MG63 (cell line): Measurements from ENCODE around the gene ANTXR1. TPM values are rescaled to one million over a fixed set of nuclear protein-coding genes. Genes with fewer than 3 reads are reported as not detected.

ENCODE experiments used
- DNase-seq: peaks from one replicate; pipeline ENCODE4 v3.0.0-alpha.2; 2020
- H3K27me3 ChIP-seq: fragments of 250-450 bp; sonication (Bioruptor Pico); 2 replicates; pipeline ENCODE4 v1.5.1; 2020; ENCODE audit warnings: mild to moderate bottlenecking, moderate library complexity
- H3K36me3 ChIP-seq: fragments of 250-450 bp; sonication (Bioruptor Pico); 2 replicates; pipeline ENCODE4 v1.5.1; 2020; ENCODE audit warnings: mild to moderate bottlenecking, moderate library complexity
- H3K4me3 ChIP-seq: fragments of 250-450 bp; sonication (Bioruptor Pico); 2 replicates; pipeline ENCODE4 v1.5.1; 2020; ENCODE audit warnings: mild to moderate bottlenecking, moderate library complexity
- H3K9me3 ChIP-seq: fragments of 250-450 bp; sonication (Bioruptor Pico); 2 replicates; pipeline ENCODE4 v1.5.1; 2020; ENCODE audit warnings: mild to moderate bottlenecking, moderate library complexity
- total RNA-seq: library from RNA; depleted of rRNA; stranded (reverse); fragments of >200 nt; shearing (Covaris generic); gene quantifications from 2 replicates; pipeline ENCODE4 v1.2.3, GENCODE V29; 2014; ENCODE audit warnings: low replicate concordance

ANTXR1 gene
- total RNA-seq, 1 experiment from 2014 or later: 48.6 TPM

GRCh38 chr2:69075486-69075885 lies 62.5 kb downstream of the ANTXR1 start:
- Histone ChIP-seq H3K4me3 (no peak overlapping the region), H3K27me3 (no peaks in the 10 kb centered on the region), H3K36me3 (peaks cover 60% of the 10 kb centered on the region), H3K9me3 (no peaks in the 10 kb centered on the region)
- DNase-seq: no peak

DNA sequence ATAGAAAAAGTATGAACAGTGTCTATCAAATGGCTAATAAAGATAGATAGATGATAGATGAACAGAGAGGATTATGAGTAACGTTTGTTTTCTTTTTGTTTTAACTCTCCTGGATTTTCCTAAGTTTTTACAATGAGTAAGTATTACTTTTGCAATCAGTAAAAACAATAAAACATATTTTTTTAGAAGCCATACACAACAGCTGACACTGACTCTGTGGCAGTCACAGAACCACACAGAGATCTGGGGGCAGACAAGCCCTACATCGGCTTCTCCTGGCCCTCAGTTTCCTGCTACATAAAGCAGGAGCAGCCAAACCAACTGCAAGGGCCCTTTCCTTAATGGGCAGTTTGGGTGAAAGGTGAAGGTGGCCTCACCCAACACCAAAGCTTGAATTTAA lies 63.6 kb downstream of the ANTXR1 start:
- H3K4me3 ChIP-seq: no peak overlapping the region
- peaks cover 66% of the 10 kb centered on the region for H3K36me3 ChIP-seq
- no peaks in the 10 kb centered on the region for H3K9me3 ChIP-seq
- H3K27me3 ChIP-seq: no peaks in the 10 kb centered on the region
- DNase-seq: no peak

DNA sequence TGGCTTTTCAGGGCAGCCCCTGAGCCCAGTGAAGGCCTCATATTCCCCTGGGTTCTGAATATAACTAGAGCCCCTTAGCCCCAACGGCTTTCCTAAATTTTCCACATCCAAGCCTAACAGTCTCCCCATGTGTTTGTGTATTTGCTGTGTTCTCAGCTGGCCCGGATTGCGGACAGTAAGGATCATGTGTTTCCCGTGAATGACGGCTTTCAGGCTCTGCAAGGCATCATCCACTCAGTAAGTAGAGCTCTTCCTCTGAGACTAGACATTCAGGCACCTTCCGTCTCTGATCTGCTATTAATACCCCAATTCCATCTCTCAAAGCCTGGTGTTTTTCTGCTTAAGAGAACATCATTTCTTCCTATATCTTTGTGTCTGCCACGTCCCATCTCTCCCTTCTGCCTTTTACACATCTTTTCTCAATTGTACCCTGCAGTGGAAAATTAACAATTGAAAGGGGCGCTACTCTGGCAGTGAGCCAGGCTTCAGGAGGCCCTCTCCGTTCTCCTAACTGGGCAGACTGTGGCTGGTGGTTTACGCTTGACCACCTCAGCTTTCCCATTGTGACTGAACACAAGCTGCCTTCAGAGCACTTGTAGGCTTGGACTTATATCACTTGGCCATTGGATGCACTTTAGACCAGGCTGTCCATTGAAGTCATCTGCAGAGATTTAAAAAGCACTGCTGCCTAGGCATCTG lies 64.4 kb downstream of the ANTXR1 start:
- no peak for DNase-seq
- Histone ChIP-seq H3K9me3 (no peaks in the 10 kb centered on the region), H3K27me3 (no peaks in the 10 kb centered on the region), H3K36me3 (peaks cover 72% of the 10 kb centered on the region), H3K4me3 (no peak overlapping the region)

GRCh38 chr2:69080071-69080470 lies 67.1 kb downstream of the ANTXR1 start:
- no peak overlapping the region for H3K4me3 ChIP-seq
- H3K9me3 ChIP-seq: no peaks in the 10 kb centered on the region
- DNase-seq: no peak
- peaks cover 76% of the 10 kb centered on the region for H3K36me3 ChIP-seq
- H3K27me3 ChIP-seq: no peaks in the 10 kb centered on the region

DNA sequence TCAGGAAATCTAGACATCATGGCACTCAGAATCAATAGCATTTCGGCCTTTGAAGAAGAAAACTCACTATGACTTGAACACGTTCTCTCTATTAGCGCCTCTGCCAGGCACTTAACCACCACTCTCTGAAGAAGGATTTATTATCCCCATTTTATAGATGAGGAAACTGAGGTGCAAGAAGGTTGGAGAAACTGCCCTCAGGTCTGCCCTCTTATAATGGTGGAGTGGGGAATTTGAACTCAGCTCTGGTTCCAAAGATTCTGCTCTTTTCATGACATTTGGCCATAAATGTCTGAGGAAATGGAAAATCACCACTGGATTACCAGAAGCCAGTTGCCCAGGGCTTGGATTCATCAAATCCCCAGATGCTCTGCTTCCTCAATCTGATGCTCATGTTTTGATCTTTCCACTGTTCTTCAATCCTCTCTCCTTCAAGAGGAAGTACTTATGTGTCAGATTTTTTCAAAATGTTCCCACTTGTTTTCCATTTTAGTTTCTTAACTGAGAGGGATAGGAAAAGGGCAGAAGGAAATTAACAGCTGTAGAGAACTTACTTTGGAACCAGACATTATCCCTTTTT lies 68.1 kb downstream of the ANTXR1 start:
- Histone ChIP-seq H3K9me3 (no peaks in the 10 kb centered on the region), H3K4me3 (no peak overlapping the region), H3K27me3 (no peaks in the 10 kb centered on the region), H3K36me3 (peaks cover 68% of the 10 kb centered on the region)
- no peak for DNase-seq

DNA sequence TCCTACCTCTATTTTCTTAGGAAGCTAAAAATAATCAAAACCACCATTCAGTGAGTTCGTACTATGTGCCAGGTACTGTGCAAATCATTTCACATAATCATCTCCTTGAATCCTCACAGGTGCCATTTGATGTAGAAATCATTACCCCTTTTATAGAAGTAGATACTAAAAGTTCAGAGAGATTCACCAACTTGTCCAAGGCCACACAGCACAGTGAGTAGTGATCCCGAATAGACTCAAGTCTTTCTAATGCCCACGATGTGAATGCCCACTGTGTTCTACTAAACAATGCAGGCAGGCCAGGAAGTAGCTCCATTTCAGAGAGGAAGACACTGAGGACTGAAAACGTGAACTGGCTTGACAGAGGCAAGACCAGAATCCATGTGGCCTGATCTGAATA lies 68.8 kb downstream of the ANTXR1 start:
- Histone ChIP-seq H3K36me3 (peaks cover 61% of the 10 kb centered on the region), H3K9me3 (no peaks in the 10 kb centered on the region), H3K27me3 (no peaks in the 10 kb centered on the region), H3K4me3 (no peak overlapping the region)
- DNase-seq: no peak

DNA sequence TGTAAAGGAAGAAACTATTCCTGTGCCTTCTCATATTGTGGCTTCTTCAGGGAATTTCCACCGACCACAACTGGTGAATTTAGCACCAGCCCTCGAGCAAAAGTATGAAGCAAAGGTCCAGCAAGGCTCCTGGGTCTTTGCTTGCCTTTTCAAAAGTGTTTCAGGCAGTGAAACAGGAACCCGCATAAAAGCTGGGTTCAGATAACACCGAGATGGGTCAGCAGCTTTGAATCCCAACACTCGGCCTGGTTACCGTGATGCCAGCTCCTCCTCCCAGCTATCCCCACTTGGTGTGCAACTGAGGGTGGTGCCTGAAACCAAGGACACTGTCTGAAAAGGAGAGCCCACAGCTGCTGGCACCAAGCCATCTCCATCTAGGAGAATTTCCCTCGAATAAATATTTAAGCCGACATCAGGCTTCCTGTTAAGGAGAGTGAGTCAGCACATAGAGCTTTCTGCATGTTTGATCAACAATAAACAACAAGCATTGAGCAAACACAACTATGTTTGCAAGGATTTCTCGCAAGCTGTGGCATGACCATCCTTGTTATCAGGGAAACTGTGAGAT lies 69.5 kb downstream of the ANTXR1 start:
- H3K27me3 ChIP-seq: no peaks in the 10 kb centered on the region
- no peak overlapping the region for H3K4me3 ChIP-seq
- H3K36me3 ChIP-seq: peaks cover 56% of the 10 kb centered on the region
- H3K9me3 ChIP-seq: no peaks in the 10 kb centered on the region
- peak; percentile 66 for DNase-seq

GRCh38 chr2:69083235-69083748 lies 70.3 kb downstream of the ANTXR1 start:
- no peak overlapping the region for H3K4me3 ChIP-seq
- H3K27me3 ChIP-seq: no peaks in the 10 kb centered on the region
- DNase-seq: peak; percentile 13
- no peaks in the 10 kb centered on the region for H3K9me3 ChIP-seq
- peaks cover 49% of the 10 kb centered on the region for H3K36me3 ChIP-seq

DNA sequence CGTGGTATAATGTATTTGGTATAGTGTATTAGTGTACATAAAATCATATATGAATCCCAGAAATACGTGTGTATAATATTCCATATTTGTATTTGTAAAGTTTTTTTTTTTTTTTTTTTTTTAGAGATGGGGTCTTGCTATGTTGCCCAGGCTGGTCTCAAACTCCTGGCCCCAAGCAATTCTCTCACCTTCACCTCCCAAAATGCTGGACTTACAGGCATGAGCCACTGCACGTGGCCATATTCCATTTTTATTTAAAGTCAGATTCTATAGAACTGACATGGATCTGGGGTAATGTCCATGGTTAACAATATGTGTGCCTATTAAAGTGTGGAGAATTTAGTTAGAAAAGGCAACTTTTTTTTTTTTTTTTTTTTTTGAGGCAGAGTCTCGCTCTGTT lies 71.5 kb downstream of the ANTXR1 start:
- Histone ChIP-seq H3K4me3 (no peak overlapping the region), H3K27me3 (no peaks in the 10 kb centered on the region), H3K36me3 (peaks cover 43% of the 10 kb centered on the region), H3K9me3 (no peaks in the 10 kb centered on the region)
- DNase-seq: no peak

GRCh38 chr2:69086466-69086865 lies 73.5 kb downstream of the ANTXR1 start:
- Histone ChIP-seq H3K4me3 (no peak overlapping the region), H3K9me3 (no peaks in the 10 kb centered on the region), H3K36me3 (peaks cover 40% of the 10 kb centered on the region), H3K27me3 (no peaks in the 10 kb centered on the region)
- peak; percentile 26 for DNase-seq

GRCh38 chr2:69087211-69087911 lies 74.4 kb downstream of the ANTXR1 start:
- Histone ChIP-seq H3K36me3 (peaks cover 36% of the 10 kb centered on the region), H3K27me3 (no peaks in the 10 kb centered on the region), H3K4me3 (no peak overlapping the region), H3K9me3 (no peaks in the 10 kb centered on the region)
- DNase-seq: peak; percentile 57

GRCh38 chr2:69087912-69088240 lies 74.9 kb downstream of the ANTXR1 start:
- DNase-seq: peak; percentile 41
- H3K9me3 ChIP-seq: no peaks in the 10 kb centered on the region
- peaks cover 40% of the 10 kb centered on the region for H3K36me3 ChIP-seq
- no peak overlapping the region for H3K4me3 ChIP-seq
- no peaks in the 10 kb centered on the region for H3K27me3 ChIP-seq

DNA sequence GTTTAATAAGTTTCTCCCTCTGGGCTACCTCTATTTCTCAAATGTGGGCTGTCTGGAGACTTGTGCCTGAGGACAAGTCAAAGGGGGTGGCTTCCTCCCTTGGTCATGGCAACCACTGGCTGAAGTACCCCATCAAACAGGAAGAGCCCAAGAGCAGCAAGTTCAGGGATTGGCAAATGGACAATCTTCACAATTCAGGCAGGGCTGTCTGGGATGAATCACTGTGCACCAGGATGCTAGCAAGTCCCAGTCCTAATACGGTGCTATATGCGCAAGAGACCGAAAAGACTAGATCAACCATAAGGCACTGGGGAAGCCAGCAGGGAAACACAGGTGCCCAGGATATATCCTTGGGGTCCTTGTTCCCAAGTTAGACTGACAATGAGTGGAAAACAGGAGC lies 75.5 kb downstream of the ANTXR1 start:
- no peak overlapping the region for H3K4me3 ChIP-seq
- no peak for DNase-seq
- no peaks in the 10 kb centered on the region for H3K9me3 ChIP-seq
- peaks cover 40% of the 10 kb centered on the region for H3K36me3 ChIP-seq
- no peaks in the 10 kb centered on the region for H3K27me3 ChIP-seq

- no peaks in the 10 kb centered on the region for H3K9me3 ChIP-seq
- no peaks in the 10 kb centered on the region for H3K27me3 ChIP-seq
- no peak for DNase-seq
- no peak overlapping the region for H3K4me3 ChIP-seq
- peaks cover 37% of the 10 kb centered on the region for H3K36me3 ChIP-seq
Observed at GRCh38 chr2:69089266-69089665, 76.3 kb downstream of the ANTXR1 start.

GRCh38 chr2:69089998-69090397 lies 77.0 kb downstream of the ANTXR1 start:
- H3K9me3 ChIP-seq: no peaks in the 10 kb centered on the region
- H3K27me3 ChIP-seq: no peaks in the 10 kb centered on the region
- no peak for DNase-seq
- H3K4me3 ChIP-seq: no peak overlapping the region
- H3K36me3 ChIP-seq: peaks cover 44% of the 10 kb centered on the region

GRCh38 chr2:69090820-69091219 lies 77.8 kb downstream of the ANTXR1 start:
- no peak for DNase-seq
- Histone ChIP-seq H3K9me3 (no peaks in the 10 kb centered on the region), H3K4me3 (no peak overlapping the region), H3K27me3 (no peaks in the 10 kb centered on the region), H3K36me3 (peaks cover 49% of the 10 kb centered on the region)

GRCh38 chr2:69092857-69093256 lies 79.9 kb downstream of the ANTXR1 start:
- Histone ChIP-seq H3K36me3 (peaks cover 55% of the 10 kb centered on the region), H3K27me3 (no peaks in the 10 kb centered on the region), H3K9me3 (no peaks in the 10 kb centered on the region), H3K4me3 (no peak overlapping the region)
- no peak for DNase-seq
